Endothelial cell of umbilical vein (primary cell): ENCODE results near the gene ENTREP1. TPM values are rescaled to one million over a fixed set of nuclear protein-coding genes. Genes with fewer than 3 reads are reported as not detected.

Source experiments
- BruUV-seq: library from RNA; stranded (reverse); fragments of 400-500 nt; replicated peaks from 2 replicates; lab custom pipeline; 2021; lab: Mats Ljungman, UMichigan
- CTCF ChIA-PET: fragments of 300-600, 350-600 bp; sonication (Branson Sonifier 250); formaldehyde crosslinking; loops from one replicate; lab custom pipeline; 2021; ENCODE audit warnings: antibody characterized with exemption, inconsistent platforms; lab: Charles Lee
- POLR2A ChIA-PET: fragments of 300-600, 350-600 bp; sonication (Branson Sonifier 250); formaldehyde crosslinking; loops from one replicate; lab custom pipeline; 2021; ENCODE audit warnings: antibody characterized with exemption, inconsistent platforms; lab: Charles Lee
- DNase-seq: peaks from one replicate; pipeline ENCODE4 v3.0.0-alpha.2; 2011; ENCODE audit warnings: low read depth, low spot score
- FAIRE-seq: peaks from 2 replicates; lab custom pipeline; 2011; peaks lifted over from hg19 to GRCh38; lab: Jason Lieb, UNC
- H2AFZ ChIP-seq: 2 replicates; pipeline ENCODE4 v1.6.0; 2012; ENCODE audit warnings: low read depth, low read length, control low read depth, inconsistent platforms
- H3K27ac ChIP-seq: 2 replicates; pipeline ENCODE4 v1.5.1; 2011; ENCODE audit warnings: low read depth, mild to moderate bottlenecking, control low read depth, low read length, moderate library complexity; ENCODE audit not compliant: insufficient read depth
- H3K27me3 ChIP-seq, 2 experiments: 2 replicates each; pipeline versions ENCODE4 v1.6.0 to v1.6.1; 2011; ENCODE audit warnings: low read length in 2 of 2, mixed read lengths in 1 of 2; ENCODE audit not compliant: control insufficient read depth in 2 of 2, insufficient read depth in 2 of 2
- H3K36me3 ChIP-seq, 2 experiments: 2 replicates in 1 of 2; 3 replicates in 1 of 2; pipeline ENCODE4 v1.5.1; 2011; ENCODE audit warnings: low read length in 2 of 2, mild to moderate bottlenecking in 1 of 2, moderate library complexity in 1 of 2; ENCODE audit not compliant: control insufficient read depth in 2 of 2, insufficient read depth in 2 of 2; ENCODE audit errors: extremely low read depth in 1 of 2
- H3K4me1 ChIP-seq: 3 replicates; pipeline ENCODE4 v1.5.1; 2011; ENCODE audit warnings: mild to moderate bottlenecking, low read length; ENCODE audit not compliant: control insufficient read depth, insufficient read depth; ENCODE audit errors: extremely low read depth
- H3K4me2 ChIP-seq: 2 replicates; pipeline ENCODE4 v1.6.1; 2011; ENCODE audit warnings: low read length, control low read depth, mixed read lengths; ENCODE audit not compliant: insufficient read depth
- H3K4me3 ChIP-seq, 3 experiments: fragments of 200-600 bp in 1 of 3; sonication (generic), shearing (Covaris generic) in 1 of 3; replicated peaks in 1 of 3; 2 replicates each; pipeline ENCODE4 v1.5.1; 2011 to 2016; ENCODE audit warnings: control low read depth in 3 of 3, low read length in 3 of 3, mild to moderate bottlenecking in 2 of 3, inconsistent platforms in 1 of 3, low read depth in 1 of 3, moderate library complexity in 1 of 3; ENCODE audit not compliant: insufficient read depth in 1 of 3
- H3K79me2 ChIP-seq: 2 replicates; pipeline ENCODE4 v1.6.0; 2012; ENCODE audit warnings: low read length, inconsistent platforms; ENCODE audit not compliant: control insufficient read depth, insufficient read depth
- H3K9ac ChIP-seq: replicated peaks from 2 replicates; pipeline ENCODE3; 2011; ENCODE audit warnings: low read length, control low read depth; ENCODE audit not compliant: insufficient read depth; ENCODE audit errors: extremely low read depth
- H3K9me1 ChIP-seq: replicated peaks from 3 replicates; pipeline ENCODE4 v1.6.0; 2011; ENCODE audit warnings: mild to moderate bottlenecking, low read length; ENCODE audit not compliant: control insufficient read depth, insufficient read depth; ENCODE audit errors: extremely low read depth
- H3K9me3 ChIP-seq: replicated peaks from 2 replicates; pipeline ENCODE4 v1.5.1; 2012; ENCODE audit warnings: low read length, inconsistent platforms; ENCODE audit not compliant: control insufficient read depth, insufficient read depth
- H4K20me1 ChIP-seq: replicated peaks from 2 replicates; pipeline ENCODE3; 2011; ENCODE audit warnings: mild to moderate bottlenecking, low read length; ENCODE audit not compliant: control insufficient read depth, insufficient read depth; ENCODE audit errors: extremely low read depth
- CTCF ChIP-seq, 2 donors: IDR thresholded peaks; 1 replicate in 1 of 2; 2 replicates in 1 of 2; pipeline ENCODE4 v1.5.1; 2011; ENCODE audit warnings: low read length in 2 of 2, mild to moderate bottlenecking in 2 of 2, moderate library complexity in 2 of 2, control low read depth in 1 of 2, inconsistent platforms in 1 of 2, low read depth in 1 of 2; ENCODE audit not compliant: insufficient read depth in 1 of 2; ENCODE audit errors: extremely low read depth in 1 of 2
- EZH2 ChIP-seq: IDR thresholded peaks from 2 replicates; pipeline ENCODE4 v1.6.1; 2012; ENCODE audit warnings: borderline replicate concordance, low read depth, mild to moderate bottlenecking, moderate library complexity, low read length, inconsistent platforms; ENCODE audit not compliant: severe bottlenecking
- FOS ChIP-seq: IDR thresholded peaks from 2 replicates; pipeline ENCODE4 v1.6.1; 2011; ENCODE audit warnings: mild to moderate bottlenecking, low read length, moderate library complexity, borderline replicate concordance; ENCODE audit not compliant: insufficient read depth
- GATA2 ChIP-seq: IDR thresholded peaks from 2 replicates; pipeline ENCODE4 v1.7.0; 2011; ENCODE audit warnings: low read depth, mild to moderate bottlenecking, moderate library complexity, mixed read lengths, low read length; ENCODE audit not compliant: insufficient read length, insufficient read depth
- JUN ChIP-seq: IDR thresholded peaks from 2 replicates; pipeline ENCODE4 v1.6.1; 2011; ENCODE audit warnings: borderline replicate concordance, low read depth; ENCODE audit not compliant: insufficient read length, insufficient read depth
- POLR2A ChIP-seq: IDR thresholded peaks from 2 replicates; pipeline ENCODE4 v1.6.1; 2012; ENCODE audit warnings: low read depth, mild to moderate bottlenecking, control low read depth, low read length
- POLR2AphosphoS5 ChIP-seq: IDR thresholded peaks from 2 replicates; pipeline ENCODE4 v1.6.1; 2012; ENCODE audit warnings: low read depth, mild to moderate bottlenecking, control low read depth, low read length, moderate library complexity; ENCODE audit not compliant: insufficient read depth
- dilution Hi-C: fragments of 300-500 bp; cut with MboI; formaldehyde crosslinking; loops from one replicate; pipeline ENCODE4 v1.15.0; 2019; ENCODE audit warnings: low sequenced_read_pairs; ENCODE audit not compliant: extremely low pct_ligation_motif_present
- intact Hi-C: fragments of 100-400 bp; cut with micrococcal nuclease; formaldehyde crosslinking; loops from one replicate; pipeline ENCODE4 v1.10.0; 2022
- polyA plus RNA-seq, 4 experiments: library from polyadenylated mRNA; depleted of rRNA in 3 of 4; stranded (reverse) in 3 of 4; unstranded in 1 of 4; fragments of >200 nt; gene quantifications; 2 replicates each; pipeline versions ENCODE4 v1.2.1 to v1.2.3, GENCODE V29; 2011 to 2012; ENCODE audit warnings: missing spikeins in 1 of 4
- total RNA-seq: library from RNA; stranded (reverse); gene quantifications from 2 replicates; pipeline ENCODE4 v1.2.3, GENCODE V29; 2021
- TF ChIP-seq, protein P1 (sequence below): IDR thresholded peaks from 2 replicates; pipeline ENCODE4 v1.6.1; 2011; ENCODE audit not compliant: insufficient read depth, insufficient read length

The ENTREP1 gene
- total and polyA plus RNA-seq, 2 donors (not counting 3 experiments of a cell fraction or from before 2014, with no cell fraction given) = 7.1 to 13.5 TPM

DNA sequence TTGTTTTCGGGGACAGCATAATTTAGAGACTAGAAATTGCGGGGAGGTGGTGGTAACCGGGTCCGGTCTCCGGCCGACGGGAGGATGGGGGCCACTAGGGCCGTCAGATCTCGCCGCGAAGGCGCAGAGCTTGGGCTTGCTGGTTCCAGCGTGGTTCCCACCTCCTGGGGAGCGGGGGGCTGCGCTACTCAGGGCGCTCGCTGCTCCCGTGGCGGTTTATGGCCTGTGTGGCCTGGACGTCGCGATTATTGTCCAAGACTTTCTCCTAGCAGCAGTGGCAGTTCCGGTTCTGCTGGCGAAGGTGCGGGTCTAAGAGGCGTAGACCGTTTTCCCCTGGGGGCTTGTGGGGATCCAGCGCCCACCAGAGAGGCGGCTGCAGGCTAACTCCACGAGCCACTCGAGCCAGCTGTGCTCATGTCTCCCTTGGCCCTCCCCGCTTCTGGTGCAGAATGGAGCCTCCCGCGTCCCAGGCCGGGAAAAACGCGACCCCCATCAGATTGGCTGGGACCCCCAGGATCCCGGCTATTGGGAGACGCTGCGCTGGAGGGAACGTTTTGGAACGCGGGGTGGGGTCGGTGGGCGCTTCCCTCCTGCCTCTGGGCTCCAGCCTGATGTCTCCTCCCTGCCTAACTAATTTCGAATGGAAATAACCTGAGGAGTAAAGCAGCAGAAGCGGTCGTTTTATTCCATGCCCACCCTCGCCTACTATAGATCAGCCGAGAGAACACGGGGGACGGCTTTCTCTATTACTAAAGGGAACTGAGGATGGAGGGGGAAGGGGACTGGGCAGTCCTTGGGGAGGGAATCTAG, 87.1 kb downstream of the ENTREP1 start:
- H3K4me3 ChIP-seq = no peak overlapping the region
- TF ChIP-seq GATA2 (no peak), EZH2 (no peak), CTCF (IDR thresholded peaks at IDR 0.05; ENCODE audit: extremely low read depth in 1 of 2, insufficient read depth in 1 of 2, low read depth in 1 of 2, low read length in 2 of 2) (no peak), POLR2A (no peak), POLR2AphosphoS5 (no peak), JUN (no peak), FOS (no peak)
- TF ChIP-seq, protein P1, sequence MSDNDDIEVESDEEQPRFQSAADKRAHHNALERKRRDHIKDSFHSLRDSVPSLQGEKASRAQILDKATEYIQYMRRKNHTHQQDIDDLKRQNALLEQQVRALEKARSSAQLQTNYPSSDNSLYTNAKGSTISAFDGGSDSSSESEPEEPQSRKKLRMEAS = no peak
- H2AFZ ChIP-seq = no peak overlapping the region
- no peaks in the 10 kb centered on the region for H3K9me3 ChIP-seq
- H3K27ac ChIP-seq = no peak overlapping the region
- H4K20me1 ChIP-seq = no peaks in the 10 kb centered on the region
- no TSS peak for BruUV-seq
- no peak overlapping the region for H3K9ac ChIP-seq
- no peaks in the 10 kb centered on the region for H3K27me3 ChIP-seq
- no peaks in the 10 kb centered on the region for H3K36me3 ChIP-seq
- intact Hi-C loops = loop anchor here (2.0 to 5.0 kb wide), 3 partner anchors 189 to 700 kb away; no protein-coding TSS in a partner anchor
- H3K4me2 ChIP-seq = no peak overlapping the region
- FAIRE-seq = no peak
- dilution Hi-C loops = no loop called here
- CTCF ChIA-PET = interaction anchor here (0.9 to 1.6 kb wide), 9 partner anchors 10 to 519 kb away, joined by 3 to 14 read pairs (median 4); no protein-coding TSS in a partner anchor
- H3K4me1 ChIP-seq = no peaks in the 10 kb centered on the region
- H3K79me2 ChIP-seq = no peaks in the 10 kb centered on the region
- H3K9me1 ChIP-seq = no peaks in the 10 kb centered on the region
- DNase-seq = no peak
- POLR2A ChIA-PET = no interaction called here
